ENCODE results near the gene CETP. TPM values are rescaled to one million over a fixed set of nuclear protein-coding genes. Genes with fewer than 3 reads are reported as not detected.

The CETP gene
- total RNA-seq, 1 donor from 2014 or later, result not detected

- no peak for DNase-seq (ENCODE audit: low read depth)
- no peak for TF ChIP-seq CTCF (conservative IDR thresholded peaks at IDR 0.05; ENCODE audit: low read depth, low read length)
- no peak overlapping the region for H3K4me3 ChIP-seq (ENCODE audit: low read depth, low read length)
Measured at GRCh38 chr16:56950051-56950450, 11.7 kb upstream of the CETP start.

GRCh38 chr16:56950455-56950854, 11.3 kb upstream of the CETP start:
- TF ChIP-seq CTCF (conservative IDR thresholded peaks at IDR 0.05; ENCODE audit: low read depth, low read length), result no peak
- DNase-seq (ENCODE audit: low read depth), result no peak
- no peak overlapping the region for H3K4me3 ChIP-seq (ENCODE audit: low read depth, low read length)

- peak; percentile 76 for TF ChIP-seq CTCF (conservative IDR thresholded peaks at IDR 0.05; ENCODE audit: low read depth, low read length)
- no peak for DNase-seq (ENCODE audit: low read depth)
Measured at GRCh38 chr16:56950881-56951771, 10.6 kb upstream of the CETP start.

GRCh38 chr16:56953006-56953405, 8.7 kb upstream of the CETP start:
- TF ChIP-seq CTCF (conservative IDR thresholded peaks at IDR 0.05; ENCODE audit: low read depth, low read length), result no peak
- no peak overlapping the region for H3K4me3 ChIP-seq (ENCODE audit: low read depth, low read length)
- DNase-seq (ENCODE audit: low read depth), result no peak

More at GRCh38 chr16:56950881-56951771, 10.6 kb upstream of the CETP start:
- H3K4me3 ChIP-seq (ENCODE audit: low read depth, low read length), result no peak overlapping the region

GRCh38 chr16:56956076-56956475, 5.7 kb upstream of the CETP start:
- no peak for TF ChIP-seq CTCF (conservative IDR thresholded peaks at IDR 0.05; ENCODE audit: low read depth, low read length)
- no peak for DNase-seq (ENCODE audit: low read depth)
- H3K4me3 ChIP-seq (ENCODE audit: low read depth, low read length), result no peak overlapping the region

- no peak for DNase-seq (ENCODE audit: low read depth)
- H3K4me3 ChIP-seq (ENCODE audit: low read depth, low read length), result no peak overlapping the region
- peak; percentile 20 for TF ChIP-seq CTCF (conservative IDR thresholded peaks at IDR 0.05; ENCODE audit: low read depth, low read length)
Measured at GRCh38 chr16:56956756-56957155, 5.0 kb upstream of the CETP start.
